K562 (cell line): ENCODE data around the gene CKMT2. TPM values are rescaled to one million over a fixed set of nuclear protein-coding genes. Genes with fewer than 3 reads are reported as not detected.

Experiments used
- ATAC-seq: fragments of 200-7000 bp; cut with Tn5 transposase; 3 replicates; pipeline ENCODE4 v1.9.1; 2020; ENCODE audit warnings: moderate library complexity
- BruUV-seq: library from RNA; stranded (reverse); fragments of 400-500 nt; replicated peaks from 2 replicates; lab custom pipeline; 2021; lab: Mats Ljungman, UMichigan
- CTCF ChIA-PET: fragments of 300-600 bp; formaldehyde crosslinking; extraction: SDS; loops from one replicate; lab custom pipeline; 2021; ENCODE audit warnings: low intra/inter-chr PET ratio; lab: Yijun Ruan, JAX
- POLR2A ChIA-PET: fragments of 300-600, 350-650 bp; sonication (Branson Sonifier 250); formaldehyde crosslinking; extraction: SDS; loops from one replicate; lab custom pipeline; 2021; ENCODE audit warnings: antibody characterized with exemption, inconsistent platforms; lab: Yijun Ruan, JAX
- DNase-seq, 4 experiments: peaks; one replicate each; pipeline versions ENCODE4 v3.0.0 to v3.0.0-alpha.2; 2011 to 2018; ENCODE audit warnings: low spot score in 3 of 4, mixed read lengths in 3 of 4; ENCODE audit errors: extremely low read depth in 1 of 4
- FAIRE-seq: peaks from 2 replicates; lab custom pipeline; 2011; peaks lifted over from hg19 to GRCh38; lab: Jason Lieb, UNC
- H2AFZ ChIP-seq: 2 replicates; pipeline ENCODE4 v1.6.0; 2011; ENCODE audit warnings: low read depth, low read length, control low read depth, inconsistent platforms
- H3K27ac ChIP-seq: fragments of 200-600 bp; 3 replicates; pipeline ENCODE4 v1.8.0; 2011; ENCODE audit warnings: low read depth, mild to moderate bottlenecking, control low read depth, inconsistent platforms, low read length, moderate library complexity, mixed read lengths; ENCODE audit errors: extremely low read depth
- H3K27me3 ChIP-seq, 2 experiments: fragments of 300-600 bp in 1 of 2; 2 replicates in 1 of 2; 3 replicates in 1 of 2; pipeline versions ENCODE4 v1.6.0 to v1.8.0; 2011; ENCODE audit warnings: inconsistent platforms in 2 of 2, low read length in 2 of 2, mild to moderate bottlenecking in 1 of 2, mixed read lengths in 1 of 2, moderate library complexity in 1 of 2; ENCODE audit not compliant: control insufficient read depth in 2 of 2, insufficient read depth in 2 of 2
- H3K36me3 ChIP-seq: fragments of 300-600 bp; 3 replicates; pipeline ENCODE4 v1.8.0; 2011; ENCODE audit warnings: mild to moderate bottlenecking, low read length, inconsistent platforms; ENCODE audit not compliant: control insufficient read depth, insufficient read depth
- H3K4me1 ChIP-seq, 2 experiments: fragments of 200-600 bp in 1 of 2; replicated peaks in 1 of 2; 2 replicates in 1 of 2; 3 replicates in 1 of 2; pipeline versions ENCODE4 v1.5.1 to v1.8.0; 2011; ENCODE audit warnings: inconsistent platforms in 2 of 2, low read length in 2 of 2, mild to moderate bottlenecking in 1 of 2, mixed read lengths in 1 of 2, moderate library complexity in 1 of 2; ENCODE audit not compliant: control insufficient read depth in 2 of 2, insufficient read depth in 2 of 2
- H3K4me2 ChIP-seq: 2 replicates; pipeline ENCODE4 v1.6.1; 2011; ENCODE audit warnings: low read length, control low read depth, inconsistent platforms, mixed read lengths; ENCODE audit not compliant: insufficient read depth
- H3K4me3 ChIP-seq: fragments of 200-600 bp; sonication (generic), shearing (Covaris generic); 2 replicates; pipeline ENCODE4 v1.5.1; 2016; ENCODE audit warnings: control low read depth, inconsistent platforms
- H3K79me2 ChIP-seq: fragments of 200-600 bp; 3 replicates; pipeline ENCODE4 v1.8.0; 2011; ENCODE audit warnings: low read length, inconsistent platforms; ENCODE audit not compliant: control insufficient read depth, insufficient read depth
- H3K9ac ChIP-seq, 2 experiments: 2 replicates each; pipeline versions ENCODE4 v1.6.0 to v1.6.1; 2011; ENCODE audit warnings: low read depth in 2 of 2, low read length in 2 of 2, control low read depth in 1 of 2, inconsistent platforms in 1 of 2, mild to moderate bottlenecking in 1 of 2, mixed read lengths in 1 of 2; ENCODE audit not compliant: insufficient read depth in 1 of 2
- H3K9me1 ChIP-seq: one replicate; pipeline ENCODE4 v1.6.0; 2011; ENCODE audit warnings: inconsistent platforms, mild to moderate bottlenecking, low read length, moderate library complexity; ENCODE audit not compliant: control insufficient read depth, insufficient read depth
- H3K9me3 ChIP-seq: replicated peaks from 2 replicates; pipeline ENCODE4 v1.5.1; 2011; ENCODE audit warnings: low read depth, low read length, inconsistent platforms; ENCODE audit not compliant: control insufficient read depth, insufficient read depth
- H4K20me1 ChIP-seq: replicated peaks from 2 replicates; pipeline ENCODE4 v1.6.1; 2011; ENCODE audit warnings: low read length, inconsistent platforms, mixed read lengths; ENCODE audit not compliant: control insufficient read depth, insufficient read depth
- BCL6 ChIP-seq: fragments of 250-450 bp; sonication (Bioruptor Pico); IDR thresholded peaks from 2 replicates; pipeline ENCODE4 v1.4.0; 2020
- EHMT2 ChIP-seq: fragments of 450-650 bp; IDR thresholded peaks from 2 replicates; pipeline ENCODE4 v1.6.1; 2018; ENCODE audit warnings: antibody characterized with exemption
- EZH2 ChIP-seq: IDR thresholded peaks from 2 replicates; pipeline ENCODE4 v1.6.1; 2012; ENCODE audit warnings: low read depth, mild to moderate bottlenecking, inconsistent platforms, low read length, borderline replicate concordance
- MGA ChIP-seq: fragments of 450-650 bp; IDR thresholded peaks from 2 replicates; pipeline ENCODE4 v1.6.1; 2016; ENCODE audit warnings: mild to moderate bottlenecking, moderate library complexity
- RFX1 ChIP-seq: fragments of 450-650 bp; IDR thresholded peaks from 2 replicates; pipeline ENCODE4 v1.6.1; 2016; ENCODE audit warnings: mild to moderate bottlenecking, moderate library complexity
- TARDBP ChIP-seq: fragments of 450-650 bp; IDR thresholded peaks from 2 replicates; pipeline ENCODE4 v1.6.1; 2016
- ZBTB49 ChIP-seq: sonication (generic); formaldehyde crosslinking; IDR thresholded peaks from 2 replicates; pipeline ENCODE4 v1.8.0; 2022; ENCODE audit warnings: missing genetic modification reagents, mild to moderate bottlenecking, borderline replicate concordance
- ZC3H4 ChIP-seq: sonication (generic); formaldehyde crosslinking; IDR thresholded peaks from 2 replicates; pipeline ENCODE4 v1.9.0; 2021; ENCODE audit warnings: missing genetic modification reagents, borderline replicate concordance
- ZNF354B ChIP-seq: fragments of 250-450 bp; sonication (Bioruptor Pico); IDR thresholded peaks from 2 replicates; pipeline ENCODE4 v1.4.0; 2020
- ZNF778 ChIP-seq: fragments of 450-650 bp; formaldehyde crosslinking; IDR thresholded peaks from 2 replicates; pipeline ENCODE4 v1.4.0; 2020; ENCODE audit warnings: mild to moderate bottlenecking, moderate library complexity
- WGBS: fragments of 100-300 bp; shearing (Covaris generic); methylation state at CpG from one replicate; pipeline ENCODE4 v1.1.6; 2016; ENCODE audit warnings: low coverage, mixed read lengths; ENCODE audit not compliant: insufficient coverage; ENCODE audit errors: missing lambda C conversion rate; 5-methylcytosine and 5-hydroxymethylcytosine counted together
- in situ Hi-C: fragments of 300-500 bp; cut with MboI; formaldehyde crosslinking; loops from 4 replicates; pipeline ENCODE4 v1.15.0; 2018; ENCODE audit warnings: inconsistent platforms, mixed read lengths
- intact Hi-C: fragments of 100-400 bp; cut with micrococcal nuclease; formaldehyde crosslinking; loops from 2 replicates; pipeline ENCODE4 v1.14.2; 2022
- polyA plus RNA-seq, 8 experiments: library from polyadenylated mRNA; depleted of rRNA in 4 of 8; stranded (reverse) in 5 of 8; unstranded in 3 of 8; fragments of >200 nt; fragmentation: Nextera tagmentation in 2 of 8; fragmentation: Illumina TruSeq in 1 of 8; extraction: Ambion mirVana in 2 of 8; extraction: Trizol in 1 of 8; gene quantifications; 2 replicates each; pipeline versions ENCODE4 v1.2.1 to v1.2.3, GENCODE V29; 2011 to 2014; ENCODE audit warnings: inconsistent platforms in 1 of 8, missing spikeins in 1 of 8
- total RNA-seq, 7 experiments: library from RNA; depleted of rRNA in 6 of 7; stranded (reverse); fragments of >200 nt in 6 of 7; fragmentation: Illumina TruSeq in 2 of 7; extraction: Trizol in 2 of 7; gene quantifications; 2 replicates each; pipeline versions ENCODE4 v1.2.1 to v1.2.3, GENCODE V29; 2011 to 2021; ENCODE audit warnings: low replicate concordance in 1 of 7

Gene CKMT2
- total and polyA plus RNA-seq, 9 of the 15 experiments (the other 6 are each of a cell fraction or from before 2014, with no cell fraction given) = 0.03 TPM; not detected in 8

GRCh38 chr5:81269751-81270393, 36.8 kb downstream of the CKMT2 start:
- 82% methylated on average over 8 of the region's 8 CpGs for WGBS
- DNase-seq = no peak
- no peak for TF ChIP-seq EZH2
- no peak for TF ChIP-seq ZNF354B (CRISPR knock-in tag)
- no peak for TF ChIP-seq ZNF778 (CRISPR knock-in tag)
- TF ChIP-seq MGA = no peak
- no peak for TF ChIP-seq EHMT2
- TF ChIP-seq RFX1 = no peak
- no peak for TF ChIP-seq BCL6 (CRISPR knock-in tag)
- TF ChIP-seq ZBTB49 (CRISPR knock-in tag) = no peak
- no peak for TF ChIP-seq ZC3H4
- no peak for TF ChIP-seq TARDBP

More at GRCh38 chr5:81269751-81270393, 36.8 kb downstream of the CKMT2 start:
- Histone ChIP-seq H3K27ac (no peak overlapping the region), H4K20me1 (no peaks in the 10 kb centered on the region), H3K4me3 (no peak overlapping the region), H3K4me2 (no peak overlapping the region), H3K9ac (no peak overlapping the region), H3K36me3 (no peaks in the 10 kb centered on the region), H3K27me3 (no peaks in the 10 kb centered on the region), H3K4me1 (no peaks in the 10 kb centered on the region), H3K79me2 (no peaks in the 10 kb centered on the region; the same call in 2 of the 3 replicates), H2AFZ (no peak overlapping the region), H3K9me1 (no peaks in the 10 kb centered on the region), H3K9me3 (no peaks in the 10 kb centered on the region)
- CTCF ChIA-PET = no interaction called here
- FAIRE-seq = no peak
- no TSS peak for BruUV-seq
- in situ Hi-C loops = no loop called here
- intact Hi-C loops = no loop called here
- no peak for ATAC-seq
- POLR2A ChIA-PET = interaction anchor here (0.6 to 0.7 kb wide), 2 partner anchors 27 to 1025 kb away, joined by 3 read pairs; no protein-coding TSS in a partner anchor
